ENCODE measurements around the gene KLHDC7A.

The KLHDC7A gene

GRCh38 chr1:18533259-18533658, 52.5 kb downstream of the KLHDC7A start:
- H3K9ac ChIP-seq (ENCODE audit: low read depth, low read length), result no peak overlapping the region
- H3K27ac ChIP-seq (ENCODE audit: low read length), result no peak overlapping the region
- no peaks in the 10 kb centered on the region for H3K36me3 ChIP-seq (ENCODE audit: insufficient read depth, low read depth, low read length)
- 0 out of 2 replicates have a peak, but pooled peaks cover 5% of the 10 kb centered on the region for H3K27me3 ChIP-seq (ENCODE audit: insufficient read depth, low read length)
- no peak overlapping the region for H3K4me3 ChIP-seq (ENCODE audit: low read length)
- H3K9me3 ChIP-seq (ENCODE audit: insufficient read depth, low read depth, low read length), result no peaks in the 10 kb centered on the region
- no peaks in the 10 kb centered on the region for H3K4me1 ChIP-seq (ENCODE audit: insufficient read depth, low read length)

GRCh38 chr1:18534810-18535205, 54.1 kb downstream of the KLHDC7A start:
- no peak overlapping the region for H3K4me3 ChIP-seq (ENCODE audit: low read length)
- no peak overlapping the region for H3K27ac ChIP-seq (ENCODE audit: low read length)
- H3K4me1 ChIP-seq (ENCODE audit: insufficient read depth, low read length), result no peaks in the 10 kb centered on the region
- H3K9ac ChIP-seq (ENCODE audit: low read depth, low read length), result no peak overlapping the region
- no peaks in the 10 kb centered on the region for H3K9me3 ChIP-seq (ENCODE audit: insufficient read depth, low read depth, low read length)
- peaks cover 8% of the 10 kb centered on the region; the same call in 1 of the 2 replicates for H3K27me3 ChIP-seq (ENCODE audit: insufficient read depth, low read length)
- H3K36me3 ChIP-seq (ENCODE audit: insufficient read depth, low read depth, low read length), result no peaks in the 10 kb centered on the region

All from iPS-20b (cell line).